ENCODE data around the gene CBARP.

CBARP gene

GRCh38 chr19:1237754-1238368, at the start of gene CBARP:
Gene CBARP (minus strand): TSS chr19:1238005. CDS start chr19:1236100, 1,905 bp downstream.
- no peak for DNase-seq (ENCODE audit: low read depth)

- DNase-seq (ENCODE audit: low read depth), result no peak
Measured at GRCh38 chr19:1286487-1287353, 48.9 kb upstream of the CBARP start.

- no peak for DNase-seq (ENCODE audit: low read depth)
Measured at GRCh38 chr19:1285737-1286360, 48.0 kb upstream of the CBARP start, which contains the start of gene EFNA2. Gene EFNA2 (plus strand): TSS chr19:1285873. CDS start chr19:1286169, 296 bp downstream.

- DNase-seq (ENCODE audit: low read depth), result no peak
Measured at GRCh38 chr19:1284979-1285736, 47.4 kb upstream of the CBARP start.

GRCh38 chr19:1284293-1284978, 46.6 kb upstream of the CBARP start:
- no peak for DNase-seq (ENCODE audit: low read depth)

- no peak for DNase-seq (ENCODE audit: low read depth)
Measured at GRCh38 chr19:1283917-1284292, 46.1 kb upstream of the CBARP start.

- no peak for DNase-seq (ENCODE audit: low read depth)
Measured at GRCh38 chr19:1283207-1283916, 45.6 kb upstream of the CBARP start.

- no peak for DNase-seq (ENCODE audit: low read depth)
Measured at GRCh38 chr19:1282588-1283206, 44.9 kb upstream of the CBARP start.

- DNase-seq (ENCODE audit: low read depth), result no peak
Measured at GRCh38 chr19:1281569-1282287, 43.9 kb upstream of the CBARP start.

- no peak for DNase-seq (ENCODE audit: low read depth)
Measured at GRCh38 chr19:1280636-1281568, 43.1 kb upstream of the CBARP start.

- no peak for DNase-seq (ENCODE audit: low read depth)
Measured at GRCh38 chr19:1279782-1280341, 42.1 kb upstream of the CBARP start.

GRCh38 chr19:1278713-1279660, 41.2 kb upstream of the CBARP start:
- DNase-seq (ENCODE audit: low read depth), result no peak

GRCh38 chr19:1278074-1278473, 40.3 kb upstream of the CBARP start:
- DNase-seq (ENCODE audit: low read depth), result no peak

GRCh38 chr19:1277061-1277460, 39.3 kb upstream of the CBARP start:
- no peak for DNase-seq (ENCODE audit: low read depth)

GRCh38 chr19:1276628-1277022, 38.8 kb upstream of the CBARP start:
- no peak for DNase-seq (ENCODE audit: low read depth)

GRCh38 chr19:1275976-1276627, 38.3 kb upstream of the CBARP start:
- no peak for DNase-seq (ENCODE audit: low read depth)

Data from stimulated activated CD8-positive, alpha-beta memory T cell treated with anti-CD3 and anti-CD28 coated beads, Interleukin-7, amount 100 ng/mL, for 24 hours (primary cell).